IPS-18c (cell line): ENCODE data around the gene UNC45A.
A peak's percentile ranks its signal among the peaks of the same experiment; 100 is the strongest.

Source experiments
- H3K4me3 ChIP-seq: 2 replicates; pipeline ENCODE4 v1.7.0; 2013; ENCODE audit warnings: low read depth, mild to moderate bottlenecking, low read length, moderate library complexity; ENCODE audit not compliant: insufficient read depth
- H3K9me3 ChIP-seq: one replicate; pipeline ENCODE4 v1.6.1; 2013; ENCODE audit warnings: mild to moderate bottlenecking, low read length, moderate library complexity; ENCODE audit not compliant: control insufficient read depth, insufficient read depth

Gene UNC45A

GRCh38 chr15:90967206-90967605 is 32.1 kb downstream of the UNC45A start:
- Histone ChIP-seq H3K4me3 (no peak overlapping the region), H3K9me3 (no peaks in the 10 kb centered on the region)

- no peaks in the 10 kb centered on the region for H3K9me3 ChIP-seq
- no peak overlapping the region for H3K4me3 ChIP-seq
Measured at GRCh38 chr15:90968434-90968833, 33.3 kb downstream of the UNC45A start.

DNA sequence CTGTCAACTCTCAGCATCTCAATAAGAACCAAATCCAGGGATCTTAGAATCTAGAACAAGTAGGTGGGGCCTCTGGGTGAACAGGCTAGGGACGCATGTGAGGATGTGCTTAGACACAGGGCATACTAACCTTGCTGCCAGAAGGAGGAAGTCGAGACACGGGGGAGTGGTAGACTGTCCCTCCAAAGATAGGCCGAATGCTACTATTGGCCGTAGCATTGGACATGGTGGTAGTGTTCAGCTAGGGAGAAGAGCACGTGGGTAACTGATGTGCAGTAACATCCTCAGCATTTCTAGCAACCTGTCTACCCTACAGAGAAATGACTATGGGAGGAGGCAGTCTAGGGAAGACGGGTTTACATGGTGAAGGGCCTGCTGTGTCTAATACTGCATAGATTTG is 35.2 kb downstream of the UNC45A start:
- H3K9me3 ChIP-seq: no peaks in the 10 kb centered on the region
- no peak overlapping the region for H3K4me3 ChIP-seq

DNA sequence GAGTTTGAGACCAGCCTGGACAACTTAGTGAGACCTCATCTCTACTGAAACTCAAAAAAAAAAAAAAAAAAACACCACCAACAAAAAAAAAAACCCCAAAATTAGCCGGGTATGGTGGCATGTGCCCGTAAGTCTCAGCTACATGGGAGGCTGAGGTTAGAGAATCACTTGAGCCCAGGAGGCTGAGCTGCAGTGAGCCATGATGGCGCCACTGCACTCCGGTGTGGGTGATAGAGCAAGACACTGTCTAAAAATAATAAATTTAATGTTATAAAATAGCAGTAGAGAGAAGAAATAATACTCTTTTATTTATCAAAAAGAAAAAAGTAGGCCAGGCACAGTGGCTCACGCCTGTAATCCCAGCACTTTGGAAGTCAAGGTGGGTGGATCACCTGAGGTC is 37.0 kb downstream of the UNC45A start:
- Histone ChIP-seq H3K4me3 (no peak overlapping the region), H3K9me3 (no peaks in the 10 kb centered on the region)

DNA sequence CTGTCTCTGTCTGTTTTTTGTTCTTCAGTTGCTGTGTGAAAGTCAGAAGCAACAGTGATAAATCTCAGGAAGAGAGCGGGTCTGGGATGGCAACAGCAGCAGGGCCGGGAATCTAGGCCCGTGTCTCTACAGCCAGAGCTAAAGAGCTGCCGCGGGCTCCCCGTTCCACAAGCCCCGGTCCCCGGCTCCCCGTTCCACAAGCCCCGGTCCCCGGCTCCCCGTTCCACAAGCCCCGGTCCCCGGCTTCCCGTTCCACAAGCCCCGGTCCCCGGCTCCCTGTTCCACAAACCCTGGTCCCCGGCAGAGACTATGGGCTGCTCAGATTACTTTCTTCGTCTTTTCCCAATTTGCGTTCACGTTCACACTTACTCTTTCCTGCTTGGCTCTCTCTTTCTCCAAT is 39.1 kb downstream of the UNC45A start:
- no peak overlapping the region for H3K4me3 ChIP-seq
- peaks cover 2% of the 10 kb centered on the region for H3K9me3 ChIP-seq

DNA sequence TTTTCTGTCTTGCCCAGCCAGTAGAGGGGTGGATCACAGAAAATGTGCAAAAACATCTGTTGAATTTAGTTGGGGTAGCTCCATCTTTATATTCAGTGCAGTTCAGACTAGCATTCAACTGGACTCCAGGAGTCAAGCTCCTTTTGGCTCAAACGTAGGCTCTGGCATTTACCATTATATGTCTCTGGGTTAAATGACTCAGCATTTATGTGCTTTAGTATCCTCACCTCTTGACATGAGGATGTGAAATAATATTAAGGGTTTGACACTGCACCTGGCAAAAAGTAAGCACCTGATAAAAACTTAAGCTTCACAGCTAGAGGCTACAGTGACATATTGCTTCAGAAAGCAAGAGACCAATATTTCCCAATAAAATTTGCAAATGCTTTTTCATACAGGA is 44.5 kb downstream of the UNC45A start:
- Histone ChIP-seq H3K9me3 (peaks cover 2% of the 10 kb centered on the region), H3K4me3 (no peak overlapping the region)

DNA sequence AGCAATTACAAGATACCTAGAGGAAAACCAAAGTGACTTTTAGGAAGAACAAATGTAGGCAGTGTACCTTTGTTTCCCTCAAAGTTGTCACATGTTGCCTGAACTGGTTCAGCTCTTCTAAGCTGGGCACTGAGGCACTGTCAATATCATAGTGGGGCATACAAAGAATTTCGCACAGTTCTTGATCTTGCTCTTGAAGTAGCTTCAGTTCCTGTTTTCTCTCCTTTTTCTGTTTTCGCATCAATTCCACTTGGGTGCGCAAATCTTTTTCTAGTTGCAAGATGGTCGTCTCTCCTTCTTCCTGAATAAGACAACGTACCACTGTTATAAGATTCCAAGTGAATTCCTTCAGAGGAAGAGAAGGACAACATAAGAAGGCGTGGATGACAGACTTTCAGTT is 46.6 kb downstream of the UNC45A start:
- H3K4me3 ChIP-seq: no peak overlapping the region

GRCh38 chr15:90982135-90982534 is 47.0 kb downstream of the UNC45A start:
- no peak overlapping the region for H3K4me3 ChIP-seq
- peaks cover 2% of the 10 kb centered on the region for H3K9me3 ChIP-seq

More for the DNA sequence above, 46.6 kb downstream of the UNC45A start:
- peaks cover 2% of the 10 kb centered on the region for H3K9me3 ChIP-seq

DNA sequence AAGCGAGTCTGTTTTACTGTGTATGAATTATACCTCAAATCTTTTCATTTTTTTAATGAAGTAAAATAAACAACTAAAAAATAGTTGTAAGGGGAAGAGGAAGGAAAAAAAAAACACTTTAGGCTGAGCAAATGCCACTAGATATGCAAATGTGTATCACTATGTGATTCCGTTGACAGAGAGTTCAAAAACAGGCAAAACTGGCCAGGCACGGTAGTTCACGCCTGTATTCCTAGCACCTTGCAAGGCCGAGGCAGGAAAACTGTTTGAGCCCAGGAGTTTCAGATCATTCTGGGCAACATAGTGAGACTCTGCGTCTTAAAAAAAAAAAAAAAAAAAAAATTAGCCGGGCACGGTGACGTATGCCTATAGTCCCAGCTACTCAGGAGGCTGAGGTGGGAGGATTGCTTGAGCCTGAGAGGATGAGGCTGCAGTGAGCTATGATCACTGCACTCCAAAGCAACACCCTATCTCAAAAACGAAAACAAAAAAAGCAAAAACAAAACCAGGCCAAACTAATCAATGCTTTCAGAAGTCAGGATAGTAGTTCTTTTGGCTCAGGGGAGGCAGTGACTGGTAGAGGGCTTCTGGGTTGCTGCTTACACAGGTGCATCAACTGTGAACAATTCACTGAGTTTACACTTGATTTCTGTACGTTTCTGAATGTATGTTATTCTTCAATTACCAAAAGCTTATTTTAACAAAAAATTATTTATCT is 51.9 kb downstream of the UNC45A start:
- no peak overlapping the region for H3K4me3 ChIP-seq
- H3K9me3 ChIP-seq: no peaks in the 10 kb centered on the region

DNA sequence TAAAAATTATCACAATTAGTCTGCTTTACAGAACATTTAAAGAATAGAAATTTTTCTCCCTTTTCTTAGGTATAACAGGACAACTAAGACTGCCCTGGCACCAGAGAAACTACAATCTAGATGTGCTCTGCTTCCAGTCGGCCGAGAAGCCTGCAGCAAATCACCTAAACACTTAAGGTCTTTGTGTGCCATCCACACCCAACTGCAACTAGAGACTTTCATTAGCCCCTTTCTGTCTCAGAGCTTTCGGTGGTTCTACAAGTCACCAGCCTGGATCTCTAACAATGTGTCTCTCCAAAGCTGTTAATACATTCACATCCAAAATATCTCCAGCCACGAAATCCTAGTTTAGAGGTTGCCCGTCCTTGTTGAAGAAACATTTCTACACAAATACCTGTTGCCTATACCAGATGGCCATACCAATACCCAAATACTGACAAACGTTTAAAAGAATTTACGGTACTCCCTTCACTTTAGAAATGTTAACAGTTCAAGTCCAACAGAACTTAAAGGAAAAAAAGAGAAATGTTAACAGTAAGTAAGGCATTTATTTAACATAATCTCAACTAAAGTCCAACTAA is 52.6 kb downstream of the UNC45A start:
- no peaks in the 10 kb centered on the region for H3K9me3 ChIP-seq
- H3K4me3 ChIP-seq: no peak overlapping the region

GRCh38 chr15:90988296-90988695 is 53.2 kb downstream of the UNC45A start:
- H3K4me3 ChIP-seq: no peak overlapping the region
- no peaks in the 10 kb centered on the region for H3K9me3 ChIP-seq

GRCh38 chr15:90989040-90989768 is 54.1 kb downstream of the UNC45A start:
- Histone ChIP-seq H3K4me3 (no peak overlapping the region), H3K9me3 (no peaks in the 10 kb centered on the region)

DNA sequence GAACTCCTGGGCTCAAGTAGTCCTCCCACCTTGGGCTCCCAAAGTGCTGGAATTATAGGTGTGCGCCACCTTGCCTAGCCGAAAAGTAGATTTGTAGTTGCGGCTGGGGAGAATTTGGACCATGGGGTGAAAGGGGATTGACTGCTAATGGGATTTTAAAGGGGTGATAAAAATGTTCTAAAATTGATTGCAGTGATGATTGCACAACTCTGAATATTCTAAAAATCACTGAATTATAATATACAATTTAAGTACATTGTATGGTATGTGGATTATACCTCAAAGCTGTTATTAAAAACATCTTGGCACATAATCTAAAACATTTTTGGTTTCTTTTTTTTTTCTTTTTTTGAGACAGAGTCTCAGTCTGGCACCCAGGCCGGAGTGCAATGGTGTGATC is 55.4 kb downstream of the UNC45A start:
- Histone ChIP-seq H3K9me3 (no peaks in the 10 kb centered on the region), H3K4me3 (no peak overlapping the region)

- no peak overlapping the region for H3K4me3 ChIP-seq
- H3K9me3 ChIP-seq: no peaks in the 10 kb centered on the region
Measured at GRCh38 chr15:90991587-90992285, 56.7 kb downstream of the UNC45A start.

DNA sequence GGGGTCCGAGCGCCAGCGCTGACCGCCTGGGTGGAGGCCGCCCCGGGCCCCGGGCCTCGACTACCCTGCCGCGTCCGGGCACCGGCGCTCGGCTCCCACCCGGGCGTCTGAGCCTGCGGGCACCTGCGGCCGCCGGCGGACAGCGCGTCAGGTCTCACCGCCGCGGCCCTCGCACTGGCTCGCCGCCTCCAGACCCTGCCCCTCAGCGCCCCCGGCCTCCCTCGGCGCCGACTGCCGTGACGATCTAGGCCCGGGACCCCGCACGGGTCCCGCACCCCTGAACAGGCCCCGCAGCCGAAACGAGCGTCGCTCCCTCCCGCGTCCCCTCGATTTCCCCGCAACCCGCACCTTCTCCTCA is 59.0 kb downstream of the UNC45A start:
- Histone ChIP-seq H3K4me3 (peak overlapping the region; percentile 96), H3K9me3 (no peaks in the 10 kb centered on the region)

GRCh38 chr15:90994417-90995311 is 59.6 kb downstream of the UNC45A start, which contains the start of gene PRC1:
TSS of gene PRC1 (minus strand) at chr15:90994535. CDS start at chr15:90994417, 118 bp downstream.
- Histone ChIP-seq H3K4me3 (peak within 1 kb of the TSS; percentile 96), H3K9me3 (no peaks in the 10 kb centered on the region)

DNA sequence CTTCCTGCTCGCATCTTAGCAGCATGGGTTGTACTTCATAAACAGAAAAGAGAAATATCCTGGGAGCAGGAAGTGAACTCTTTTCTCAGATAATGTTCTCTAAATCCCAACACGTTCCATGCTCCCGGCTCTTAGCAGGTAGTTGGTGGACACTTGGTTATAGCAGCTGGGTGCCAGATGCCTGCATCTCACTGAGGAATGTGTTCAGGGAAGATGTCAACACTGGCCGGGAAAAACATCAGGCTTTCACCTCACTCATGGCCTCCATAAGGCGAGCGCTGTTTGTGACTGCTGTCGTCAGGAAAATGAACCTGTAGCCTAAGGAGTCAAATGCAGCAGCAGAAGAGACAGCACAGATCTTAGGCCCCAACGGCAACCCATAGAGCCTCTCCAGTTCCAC is 63.7 kb downstream of the UNC45A start:
- H3K9me3 ChIP-seq: no peaks in the 10 kb centered on the region
- H3K4me3 ChIP-seq: no peak overlapping the region
